ENCODE measurements around the gene ABCA10.

GRCh38 chr17:69192754-69193153, 35.9 kb downstream of the ABCA10 start:
- TF ChIP-seq, protein P1, sequence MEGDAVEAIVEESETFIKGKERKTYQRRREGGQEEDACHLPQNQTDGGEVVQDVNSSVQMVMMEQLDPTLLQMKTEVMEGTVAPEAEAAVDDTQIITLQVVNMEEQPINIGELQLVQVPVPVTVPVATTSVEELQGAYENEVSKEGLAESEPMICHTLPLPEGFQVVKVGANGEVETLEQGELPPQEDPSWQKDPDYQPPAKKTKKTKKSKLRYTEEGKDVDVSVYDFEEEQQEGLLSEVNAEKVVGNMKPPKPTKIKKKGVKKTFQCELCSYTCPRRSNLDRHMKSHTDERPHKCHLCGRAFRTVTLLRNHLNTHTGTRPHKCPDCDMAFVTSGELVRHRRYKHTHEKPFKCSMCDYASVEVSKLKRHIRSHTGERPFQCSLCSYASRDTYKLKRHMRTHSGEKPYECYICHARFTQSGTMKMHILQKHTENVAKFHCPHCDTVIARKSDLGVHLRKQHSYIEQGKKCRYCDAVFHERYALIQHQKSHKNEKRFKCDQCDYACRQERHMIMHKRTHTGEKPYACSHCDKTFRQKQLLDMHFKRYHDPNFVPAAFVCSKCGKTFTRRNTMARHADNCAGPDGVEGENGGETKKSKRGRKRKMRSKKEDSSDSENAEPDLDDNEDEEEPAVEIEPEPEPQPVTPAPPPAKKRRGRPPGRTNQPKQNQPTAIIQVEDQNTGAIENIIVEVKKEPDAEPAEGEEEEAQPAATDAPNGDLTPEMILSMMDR (IDR thresholded peaks at IDR 0.05; ENCODE audit: low read depth, low read length, missing input control), result no peak
- TF ChIP-seq TAF1 (conservative IDR thresholded peaks at IDR 0.05) (no peak), SP1 (IDR thresholded peaks at IDR 0.05) (no peak), YY1 (IDR thresholded peaks at IDR 0.05) (no peak), REST (IDR thresholded peaks at IDR 0.05) (no peak), ZBTB33 (IDR thresholded peaks at IDR 0.05) (no peak), EGR1 (IDR thresholded peaks at IDR 0.05; ENCODE audit: low read depth in 2 of 2) (no peak), JUND (IDR thresholded peaks at IDR 0.05) (no peak)
- TF ChIP-seq, protein P2, sequence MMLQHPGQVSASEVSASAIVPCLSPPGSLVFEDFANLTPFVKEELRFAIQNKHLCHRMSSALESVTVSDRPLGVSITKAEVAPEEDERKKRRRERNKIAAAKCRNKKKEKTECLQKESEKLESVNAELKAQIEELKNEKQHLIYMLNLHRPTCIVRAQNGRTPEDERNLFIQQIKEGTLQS (IDR thresholded peaks at IDR 0.05), result no peak
- TF ChIP-seq, protein P3, sequence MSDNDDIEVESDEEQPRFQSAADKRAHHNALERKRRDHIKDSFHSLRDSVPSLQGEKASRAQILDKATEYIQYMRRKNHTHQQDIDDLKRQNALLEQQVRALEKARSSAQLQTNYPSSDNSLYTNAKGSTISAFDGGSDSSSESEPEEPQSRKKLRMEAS (IDR thresholded peaks at IDR 0.05), result no peak

All from liver (tissue), 3 donors.